Measurements from ENCODE around the gene TIAL1. TPM values are rescaled to one million over a fixed set of nuclear protein-coding genes. Genes with fewer than 3 reads are reported as not detected.

The TIAL1 gene
- total and polyA plus RNA-seq, 2 of the 13 experiments (the other 11 are each of a cell fraction or from before 2014, with no cell fraction given) = 31.5 to 148 TPM

DNA sequence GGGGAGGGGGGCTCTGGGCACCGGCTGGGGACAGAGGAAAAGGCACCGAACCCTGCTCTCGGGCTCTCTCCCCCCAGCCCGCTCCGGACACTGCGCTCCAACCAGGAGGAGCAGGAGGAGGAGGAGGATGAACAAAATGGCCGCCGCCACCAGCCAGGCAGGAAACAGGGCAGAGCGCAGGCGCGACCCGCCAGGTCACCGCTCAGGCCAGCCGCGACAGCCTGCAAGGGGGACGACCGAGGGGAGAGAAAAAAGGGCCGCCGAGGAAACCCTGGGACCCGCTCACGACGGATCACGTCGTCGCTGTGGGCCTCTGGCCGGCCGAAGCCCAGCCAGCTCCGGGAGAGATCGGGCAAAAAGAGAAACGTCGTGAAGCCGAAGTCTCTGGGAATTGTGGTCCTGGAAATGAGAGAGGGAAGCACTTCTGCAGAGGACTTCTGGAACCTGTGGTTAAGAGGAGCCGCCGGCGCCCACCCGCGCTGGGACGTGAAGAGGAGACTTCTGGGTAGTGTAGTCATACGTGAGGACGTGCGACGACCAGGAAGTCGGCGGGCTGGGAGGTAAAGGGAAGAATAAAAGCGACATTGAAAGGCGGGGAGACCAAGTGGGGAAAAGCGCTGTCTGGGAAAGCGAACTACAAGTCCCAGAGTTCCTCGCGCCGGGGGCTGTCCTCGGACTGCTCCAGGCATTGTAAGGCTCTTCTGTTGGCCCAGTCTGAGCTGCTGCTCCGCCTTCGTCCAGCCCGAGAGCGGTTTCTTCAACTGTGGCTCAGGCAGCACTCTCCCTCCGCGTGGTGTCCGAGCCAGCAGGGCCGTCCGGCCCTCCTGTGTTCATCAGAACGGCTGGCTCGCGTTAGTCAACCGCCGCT is at the start of gene TIAL1 (continued):
- TF ChIP-seq, protein P1, sequence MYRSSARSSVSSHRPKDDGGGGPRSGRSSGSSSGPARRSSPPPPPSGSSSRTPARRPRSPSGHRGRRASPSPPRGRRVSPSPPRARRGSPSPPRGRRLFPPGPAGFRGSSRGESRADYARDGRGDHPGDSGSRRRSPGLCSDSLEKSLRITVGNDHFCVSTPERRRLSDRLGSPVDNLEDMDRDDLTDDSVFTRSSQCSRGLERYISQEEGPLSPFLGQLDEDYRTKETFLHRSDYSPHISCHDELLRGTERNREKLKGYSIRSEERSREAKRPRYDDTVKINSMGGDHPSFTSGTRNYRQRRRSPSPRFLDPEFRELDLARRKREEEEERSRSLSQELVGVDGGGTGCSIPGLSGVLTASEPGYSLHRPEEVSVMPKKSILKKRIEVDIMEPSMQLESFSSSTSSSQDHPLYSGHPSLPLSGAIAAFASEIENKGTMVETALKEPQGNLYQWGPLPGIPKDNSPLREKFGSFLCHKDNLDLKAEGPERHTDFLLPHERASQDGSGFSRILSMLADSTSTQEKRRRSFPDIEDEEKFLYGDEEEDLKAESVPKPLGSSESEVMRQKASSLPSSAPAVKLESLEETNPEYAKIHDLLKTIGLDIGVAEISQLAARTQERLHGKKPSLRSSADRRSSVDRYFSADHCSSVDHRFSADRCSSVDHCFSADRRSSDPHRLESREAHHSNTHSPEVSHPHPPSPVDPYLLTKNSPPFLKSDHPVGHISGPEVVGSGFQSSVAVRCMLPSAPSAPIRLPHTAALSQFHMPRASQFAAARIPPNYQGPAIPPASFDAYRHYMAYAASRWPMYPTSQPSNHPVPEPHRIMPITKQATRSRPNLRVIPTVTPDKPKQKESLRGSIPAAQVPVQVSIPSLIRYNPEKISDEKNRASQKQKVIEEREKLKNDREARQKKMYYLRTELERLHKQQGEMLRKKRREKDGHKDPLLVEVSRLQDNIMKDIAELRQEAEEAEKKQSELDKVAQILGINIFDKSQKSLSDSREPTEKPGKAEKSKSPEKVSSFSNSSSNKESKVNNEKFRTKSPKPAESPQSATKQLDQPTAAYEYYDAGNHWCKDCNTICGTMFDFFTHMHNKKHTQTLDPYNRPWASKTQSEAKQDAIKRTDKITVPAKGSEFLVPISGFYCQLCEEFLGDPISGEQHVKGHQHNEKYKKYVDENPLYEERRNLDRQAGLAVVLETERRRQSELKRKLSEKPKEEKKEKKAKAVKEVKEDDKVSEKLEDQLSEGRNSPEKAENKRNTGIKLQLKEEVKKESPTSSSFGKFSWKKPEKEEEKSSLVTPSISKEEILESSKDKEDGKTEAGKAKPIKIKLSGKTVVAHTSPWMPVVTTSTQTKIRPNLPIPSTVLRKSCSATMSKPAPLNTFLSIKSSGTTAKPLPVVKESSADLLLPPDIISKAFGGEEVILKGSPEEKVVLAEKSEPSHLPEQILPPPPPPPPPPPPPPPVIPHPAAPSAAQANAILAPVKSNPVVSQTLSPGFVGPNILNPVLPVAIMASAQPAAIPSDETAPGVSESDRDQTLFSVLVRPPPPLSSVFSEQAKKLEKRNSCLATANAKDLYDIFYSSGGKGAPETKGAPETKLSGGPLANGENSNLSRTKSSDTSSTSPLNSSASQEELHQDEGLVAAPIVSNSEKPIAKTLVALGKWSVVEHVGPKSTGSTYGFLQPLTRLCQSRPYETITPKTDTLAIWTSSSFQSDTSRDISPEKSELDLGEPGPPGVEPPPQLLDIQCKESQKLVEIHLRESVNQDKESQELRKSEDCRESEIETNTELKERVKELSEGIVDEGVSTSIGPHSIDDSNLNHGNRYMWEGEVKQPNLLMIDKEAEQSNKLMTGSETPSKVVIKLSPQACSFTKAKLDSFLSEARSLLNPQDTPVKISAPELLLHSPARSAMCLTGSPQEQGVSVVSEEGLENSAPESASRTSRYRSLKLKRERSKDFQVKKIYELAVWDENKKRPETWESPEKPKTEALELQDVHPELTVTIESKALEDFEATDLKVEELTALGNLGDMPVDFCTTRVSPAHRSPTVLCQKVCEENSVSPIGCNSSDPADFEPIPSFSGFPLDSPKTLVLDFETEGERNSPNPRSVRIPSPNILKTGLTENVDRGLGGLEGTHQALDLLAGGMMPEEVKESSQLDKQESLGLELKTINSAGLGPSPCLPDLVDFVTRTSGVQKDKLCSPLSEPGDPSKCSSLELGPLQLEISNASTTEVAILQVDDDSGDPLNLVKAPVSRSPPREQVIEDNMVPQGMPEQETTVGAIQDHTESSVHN (CRISPR knock-in tag; IDR thresholded peaks at IDR 0.05) = peak; percentile 20; the same call in 1 of the 2 replicates
- TF ChIP-seq, protein P2, sequence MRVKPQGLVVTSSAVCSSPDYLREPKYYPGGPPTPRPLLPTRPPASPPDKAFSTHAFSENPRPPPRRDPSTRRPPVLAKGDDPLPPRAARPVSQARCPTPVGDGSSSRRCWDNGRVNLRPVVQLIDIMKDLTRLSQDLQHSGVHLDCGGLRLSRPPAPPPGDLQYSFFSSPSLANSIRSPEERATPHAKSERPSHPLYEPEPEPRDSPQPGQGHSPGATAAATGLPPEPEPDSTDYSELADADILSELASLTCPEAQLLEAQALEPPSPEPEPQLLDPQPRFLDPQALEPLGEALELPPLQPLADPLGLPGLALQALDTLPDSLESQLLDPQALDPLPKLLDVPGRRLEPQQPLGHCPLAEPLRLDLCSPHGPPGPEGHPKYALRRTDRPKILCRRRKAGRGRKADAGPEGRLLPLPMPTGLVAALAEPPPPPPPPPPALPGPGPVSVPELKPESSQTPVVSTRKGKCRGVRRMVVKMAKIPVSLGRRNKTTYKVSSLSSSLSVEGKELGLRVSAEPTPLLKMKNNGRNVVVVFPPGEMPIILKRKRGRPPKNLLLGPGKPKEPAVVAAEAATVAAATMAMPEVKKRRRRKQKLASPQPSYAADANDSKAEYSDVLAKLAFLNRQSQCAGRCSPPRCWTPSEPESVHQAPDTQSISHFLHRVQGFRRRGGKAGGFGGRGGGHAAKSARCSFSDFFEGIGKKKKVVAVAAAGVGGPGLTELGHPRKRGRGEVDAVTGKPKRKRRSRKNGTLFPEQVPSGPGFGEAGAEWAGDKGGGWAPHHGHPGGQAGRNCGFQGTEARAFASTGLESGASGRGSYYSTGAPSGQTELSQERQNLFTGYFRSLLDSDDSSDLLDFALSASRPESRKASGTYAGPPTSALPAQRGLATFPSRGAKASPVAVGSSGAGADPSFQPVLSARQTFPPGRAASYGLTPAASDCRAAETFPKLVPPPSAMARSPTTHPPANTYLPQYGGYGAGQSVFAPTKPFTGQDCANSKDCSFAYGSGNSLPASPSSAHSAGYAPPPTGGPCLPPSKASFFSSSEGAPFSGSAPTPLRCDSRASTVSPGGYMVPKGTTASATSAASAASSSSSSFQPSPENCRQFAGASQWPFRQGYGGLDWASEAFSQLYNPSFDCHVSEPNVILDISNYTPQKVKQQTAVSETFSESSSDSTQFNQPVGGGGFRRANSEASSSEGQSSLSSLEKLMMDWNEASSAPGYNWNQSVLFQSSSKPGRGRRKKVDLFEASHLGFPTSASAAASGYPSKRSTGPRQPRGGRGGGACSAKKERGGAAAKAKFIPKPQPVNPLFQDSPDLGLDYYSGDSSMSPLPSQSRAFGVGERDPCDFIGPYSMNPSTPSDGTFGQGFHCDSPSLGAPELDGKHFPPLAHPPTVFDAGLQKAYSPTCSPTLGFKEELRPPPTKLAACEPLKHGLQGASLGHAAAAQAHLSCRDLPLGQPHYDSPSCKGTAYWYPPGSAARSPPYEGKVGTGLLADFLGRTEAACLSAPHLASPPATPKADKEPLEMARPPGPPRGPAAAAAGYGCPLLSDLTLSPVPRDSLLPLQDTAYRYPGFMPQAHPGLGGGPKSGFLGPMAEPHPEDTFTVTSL (CRISPR knock-in tag; IDR thresholded peaks at IDR 0.05; ENCODE audit: borderline replicate concordance) = peak; percentile 3; the same call in 1 of the 2 replicates
- TF ChIP-seq SRSF1 (optimal IDR thresholded peaks at IDR 0.05; ENCODE audit: low read depth, low read length) (no peak), ZNF121 (CRISPR knock-in tag; IDR thresholded peaks at IDR 0.05) (no peak), ZBTB3 (CRISPR knock-in tag; IDR thresholded peaks at IDR 0.05; ENCODE audit: borderline replicate concordance, low read depth) (0 out of 2 replicates have a peak, but pooled peaks have one; percentile 44), ZNF207 (IDR thresholded peaks at IDR 0.05; ENCODE audit: borderline replicate concordance) (no peak), ZFP36L1 (CRISPR knock-in tag; IDR thresholded peaks at IDR 0.05) (peak; percentile 93), ZNF101 (CRISPR knock-in tag; IDR thresholded peaks at IDR 0.05; ENCODE audit: borderline replicate concordance, low read depth) (no peak), RFX5 (IDR thresholded peaks at IDR 0.05; ENCODE audit: low read depth, low read length) (no peak)
- TF ChIP-seq, protein P3, sequence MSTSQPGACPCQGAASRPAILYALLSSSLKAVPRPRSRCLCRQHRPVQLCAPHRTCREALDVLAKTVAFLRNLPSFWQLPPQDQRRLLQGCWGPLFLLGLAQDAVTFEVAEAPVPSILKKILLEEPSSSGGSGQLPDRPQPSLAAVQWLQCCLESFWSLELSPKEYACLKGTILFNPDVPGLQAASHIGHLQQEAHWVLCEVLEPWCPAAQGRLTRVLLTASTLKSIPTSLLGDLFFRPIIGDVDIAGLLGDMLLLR (CRISPR knock-in tag; IDR thresholded peaks at IDR 0.05) = peak; percentile 97; the same call in 1 of the 2 replicates

Data from HepG2 (cell line).